PC-3 (cell line): ENCODE results near the gene RHOT2.

Experiments used
- EZH2 ChIP-seq: fragments of 300-600 bp; sonication (generic); IDR thresholded peaks from one replicate; pipeline ENCODE4 v1.6.1; 2017; ENCODE audit warnings: antibody characterized with exemption, mild to moderate bottlenecking, low read length; ENCODE audit not compliant: unreplicated experiment
- EZH2phosphoT487 ChIP-seq: fragments of 300-600 bp; sonication (generic); IDR thresholded peaks from 2 replicates; pipeline ENCODE4 v1.6.1; 2018; ENCODE audit warnings: mild to moderate bottlenecking, antibody characterized with exemption, low read length, borderline replicate concordance
- TF ChIP-seq, protein P1 (sequence below): fragments of 300-600 bp; sonication (generic); conservative IDR thresholded peaks from 2 replicates; pipeline ENCODE4 v1.5.1; 2017; ENCODE audit warnings: antibody characterized with exemption, low read depth, mild to moderate bottlenecking, low read length

DNA sequence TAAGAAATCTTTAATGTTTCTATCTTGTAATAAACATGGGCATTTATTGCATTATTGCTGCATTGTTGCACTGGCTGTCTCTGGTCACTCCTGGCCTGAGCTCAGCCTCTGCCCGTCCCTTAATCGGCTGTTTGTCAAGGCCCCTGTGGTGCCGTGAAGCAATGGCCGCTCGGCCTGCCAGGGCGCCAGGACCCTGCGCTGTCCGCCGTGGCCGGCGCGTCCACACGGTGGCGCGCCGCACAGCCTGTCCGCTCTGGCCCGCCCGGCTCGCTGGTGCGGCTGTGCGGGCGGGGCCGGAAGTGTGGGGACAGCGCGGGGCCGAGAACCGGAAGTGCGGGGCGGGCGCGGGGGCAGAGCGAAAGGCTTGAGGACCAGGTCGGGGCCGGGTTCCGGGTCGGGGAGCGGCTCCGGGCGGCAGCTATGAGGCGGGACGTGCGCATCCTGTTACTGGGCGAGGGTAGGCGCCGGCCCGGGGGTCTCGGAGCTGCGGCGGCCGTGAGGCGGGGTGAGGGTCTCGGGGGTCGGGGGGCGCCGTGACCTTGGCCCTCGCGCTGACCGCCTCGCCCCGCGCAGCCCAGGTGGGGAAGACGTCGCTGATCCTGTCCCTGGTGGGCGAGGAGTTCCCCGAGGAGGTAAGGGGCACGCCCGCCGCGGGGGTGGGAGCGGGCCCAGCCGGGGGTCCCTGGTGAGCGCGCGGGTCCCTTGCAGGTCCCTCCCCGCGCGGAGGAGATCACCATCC is at the start of gene RHOT2:
- TF ChIP-seq EZH2 (no peak), EZH2phosphoT487 (no peak)
- TF ChIP-seq, protein P1, sequence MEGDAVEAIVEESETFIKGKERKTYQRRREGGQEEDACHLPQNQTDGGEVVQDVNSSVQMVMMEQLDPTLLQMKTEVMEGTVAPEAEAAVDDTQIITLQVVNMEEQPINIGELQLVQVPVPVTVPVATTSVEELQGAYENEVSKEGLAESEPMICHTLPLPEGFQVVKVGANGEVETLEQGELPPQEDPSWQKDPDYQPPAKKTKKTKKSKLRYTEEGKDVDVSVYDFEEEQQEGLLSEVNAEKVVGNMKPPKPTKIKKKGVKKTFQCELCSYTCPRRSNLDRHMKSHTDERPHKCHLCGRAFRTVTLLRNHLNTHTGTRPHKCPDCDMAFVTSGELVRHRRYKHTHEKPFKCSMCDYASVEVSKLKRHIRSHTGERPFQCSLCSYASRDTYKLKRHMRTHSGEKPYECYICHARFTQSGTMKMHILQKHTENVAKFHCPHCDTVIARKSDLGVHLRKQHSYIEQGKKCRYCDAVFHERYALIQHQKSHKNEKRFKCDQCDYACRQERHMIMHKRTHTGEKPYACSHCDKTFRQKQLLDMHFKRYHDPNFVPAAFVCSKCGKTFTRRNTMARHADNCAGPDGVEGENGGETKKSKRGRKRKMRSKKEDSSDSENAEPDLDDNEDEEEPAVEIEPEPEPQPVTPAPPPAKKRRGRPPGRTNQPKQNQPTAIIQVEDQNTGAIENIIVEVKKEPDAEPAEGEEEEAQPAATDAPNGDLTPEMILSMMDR, result peak; percentile 76
